Lung (tissue), 12 donors: ENCODE data around the gene STARD4. TPM values are rescaled to one million over a fixed set of nuclear protein-coding genes. Genes with fewer than 3 reads are reported as not detected.

Source experiments
- ATAC-seq: fragments of 200-7000 bp; cut with Tn5 transposase; one replicate; pipeline ENCODE4 v1.9.1; 2020; ENCODE audit warnings: moderate number of reproducible peaks; ENCODE audit not compliant: insufficient read depth, low FRiP score
- DNase-seq, 3 donors: peaks; one replicate each; pipeline ENCODE4 v3.0.0-alpha.2; 2013 to 2017
- H3K27ac ChIP-seq, 2 donors: one replicate each; pipeline ENCODE4 v1.5.1; 2013; ENCODE audit warnings: mild to moderate bottlenecking in 2 of 2, moderate library complexity in 2 of 2, control low read depth in 1 of 2, inconsistent platforms in 1 of 2, low read depth in 1 of 2, low read length in 1 of 2
- H3K27me3 ChIP-seq, 3 donors: one replicate each; pipeline ENCODE4 v1.5.1; 2013; ENCODE audit warnings: low read length in 2 of 3; ENCODE audit not compliant: control insufficient read depth in 3 of 3, insufficient read depth in 3 of 3
- H3K36me3 ChIP-seq, 4 donors: one replicate each; pipeline ENCODE4 v1.5.1; 2013; ENCODE audit warnings: low read length in 4 of 4, mild to moderate bottlenecking in 1 of 4, moderate library complexity in 1 of 4; ENCODE audit not compliant: control insufficient read depth in 4 of 4, insufficient read depth in 4 of 4
- H3K4me1 ChIP-seq, 5 donors: one replicate each; pipeline ENCODE4 v1.5.1; 2013; ENCODE audit warnings: low read length in 5 of 5, mild to moderate bottlenecking in 2 of 5, moderate library complexity in 1 of 5; ENCODE audit not compliant: control insufficient read depth in 5 of 5, insufficient read depth in 5 of 5
- H3K4me3 ChIP-seq: one replicate; pipeline ENCODE4 v1.5.1; 2013; ENCODE audit warnings: mild to moderate bottlenecking, control low read depth, moderate library complexity
- H3K9ac ChIP-seq, 2 donors: one replicate each; pipeline ENCODE4 v1.5.1; 2013; ENCODE audit warnings: low read length in 2 of 2, control low read depth in 1 of 2; ENCODE audit not compliant: insufficient read depth in 1 of 2
- H3K9me3 ChIP-seq, 4 donors: one replicate each; pipeline ENCODE4 v1.5.1; 2013; ENCODE audit warnings: low read length in 3 of 4, mild to moderate bottlenecking in 1 of 4, moderate library complexity in 1 of 4; ENCODE audit not compliant: control insufficient read depth in 4 of 4, insufficient read depth in 3 of 4
- WGBS, 2 donors: extraction: QIAGEN DNeasy Blood & Tissue Kit; methylation state at CpG; one replicate each; pipeline ENCODE4 v1.1.7; 2013; 5-methylcytosine and 5-hydroxymethylcytosine counted together
- polyA plus RNA-seq, 2 donors: library from polyadenylated mRNA; stranded (reverse); fragments of 200-250 nt; gene quantifications; one replicate each; pipeline ENCODE4 v1.2.1, GENCODE V29; 2013
- total RNA-seq, 2 donors: library from RNA; depleted of rRNA in 1 of 2; stranded (reverse); fragments of >200 nt in 1 of 2; gene quantifications; one replicate each; pipeline ENCODE4 v1.2.1, GENCODE V29; 2014 to 2021
- TF ChIP-seq, protein P1 (sequence below): IDR thresholded peaks from 2 replicates; pipeline ENCODE4 v1.5.1; 2012; ENCODE audit warnings: mild to moderate bottlenecking; ENCODE audit errors: control extremely low read depth, extremely low read depth
- donor health status: control.
- donor health status: control.
- donor health status: Bipolar disorder and iron deficiency.
- donor health status: healthy.
- donor health status: DM: yes; HTN: yes; CAD: no.

Gene STARD4
- total and polyA plus RNA-seq, 4 donors: 20.0 to 90.6 (median 35.5) TPM

GRCh38 chr5:111486055-111486454 lies 26.3 kb downstream of the STARD4 start:
- Histone ChIP-seq H3K9ac (no peak overlapping the region), H3K9me3 (peaks cover 0 to 2% (median 0%) of the 10 kb centered on the region in 4 donors), H3K4me1 (peaks cover 0 to 6% (median 0%) of the 10 kb centered on the region in 5 donors), H3K36me3 (no peaks in the 10 kb centered on the region), H3K27ac (no peak overlapping the region), H3K27me3 (no peaks in the 10 kb centered on the region), H3K4me3 (no peak overlapping the region)
- peak in 2 of 3 donors; percentile 40 to 42 for DNase-seq
- no peak for ATAC-seq
- WGBS, 2 donors: 67% methylated on average over 2 of the region's 2 CpGs
- TF ChIP-seq, protein P1, sequence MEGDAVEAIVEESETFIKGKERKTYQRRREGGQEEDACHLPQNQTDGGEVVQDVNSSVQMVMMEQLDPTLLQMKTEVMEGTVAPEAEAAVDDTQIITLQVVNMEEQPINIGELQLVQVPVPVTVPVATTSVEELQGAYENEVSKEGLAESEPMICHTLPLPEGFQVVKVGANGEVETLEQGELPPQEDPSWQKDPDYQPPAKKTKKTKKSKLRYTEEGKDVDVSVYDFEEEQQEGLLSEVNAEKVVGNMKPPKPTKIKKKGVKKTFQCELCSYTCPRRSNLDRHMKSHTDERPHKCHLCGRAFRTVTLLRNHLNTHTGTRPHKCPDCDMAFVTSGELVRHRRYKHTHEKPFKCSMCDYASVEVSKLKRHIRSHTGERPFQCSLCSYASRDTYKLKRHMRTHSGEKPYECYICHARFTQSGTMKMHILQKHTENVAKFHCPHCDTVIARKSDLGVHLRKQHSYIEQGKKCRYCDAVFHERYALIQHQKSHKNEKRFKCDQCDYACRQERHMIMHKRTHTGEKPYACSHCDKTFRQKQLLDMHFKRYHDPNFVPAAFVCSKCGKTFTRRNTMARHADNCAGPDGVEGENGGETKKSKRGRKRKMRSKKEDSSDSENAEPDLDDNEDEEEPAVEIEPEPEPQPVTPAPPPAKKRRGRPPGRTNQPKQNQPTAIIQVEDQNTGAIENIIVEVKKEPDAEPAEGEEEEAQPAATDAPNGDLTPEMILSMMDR: no peak

- no peak overlapping the region for H3K9ac ChIP-seq
- TF ChIP-seq, protein P1: no peak
- H3K27me3 ChIP-seq: no peaks in the 10 kb centered on the region
- ATAC-seq: no peak
- no peak for DNase-seq
- WGBS, 2 donors: 67 to 68% methylated on average over 4 of the region's 4 CpGs
- peaks cover 0 to 2% (median 0%) of the 10 kb centered on the region in 4 donors for H3K9me3 ChIP-seq
- H3K27ac ChIP-seq: no peak overlapping the region
- H3K36me3 ChIP-seq: no peaks in the 10 kb centered on the region
- H3K4me3 ChIP-seq: no peak overlapping the region
- H3K4me1 ChIP-seq: no peaks in the 10 kb centered on the region
Measured at GRCh38 chr5:111480346-111480745, 32.0 kb downstream of the STARD4 start.

DNA sequence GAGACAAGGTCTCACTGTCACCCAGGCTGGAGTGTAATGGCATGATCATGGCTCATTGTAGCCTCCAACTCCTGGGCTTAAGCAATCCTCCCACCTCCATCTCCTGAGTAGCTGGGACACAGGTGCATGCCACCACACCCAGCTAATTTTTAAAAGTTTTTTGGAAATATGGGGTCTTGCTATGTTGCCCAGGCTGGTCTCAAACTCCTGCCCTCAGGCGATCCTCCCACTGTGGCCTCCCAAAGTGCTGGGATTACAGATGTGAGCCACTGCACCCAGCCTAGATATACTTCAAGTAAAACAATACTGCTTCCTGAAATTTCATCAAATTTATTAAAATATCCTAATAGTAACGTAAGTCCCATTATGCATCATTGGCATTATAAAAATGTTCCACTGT lies 33.4 kb downstream of the STARD4 start:
- no peaks in the 10 kb centered on the region for H3K27me3 ChIP-seq
- H3K4me3 ChIP-seq: no peak overlapping the region
- TF ChIP-seq, protein P1: no peak
- H3K36me3 ChIP-seq: no peaks in the 10 kb centered on the region
- ATAC-seq: no peak
- H3K9ac ChIP-seq: no peak overlapping the region
- H3K27ac ChIP-seq: no peak overlapping the region
- peaks cover 0 to 1% (median 0%) of the 10 kb centered on the region in 4 donors for H3K9me3 ChIP-seq
- H3K4me1 ChIP-seq: no peaks in the 10 kb centered on the region
- no peak for DNase-seq
- WGBS, 2 donors: 94 to 95% methylated on average over 2 of the region's 2 CpGs

DNA sequence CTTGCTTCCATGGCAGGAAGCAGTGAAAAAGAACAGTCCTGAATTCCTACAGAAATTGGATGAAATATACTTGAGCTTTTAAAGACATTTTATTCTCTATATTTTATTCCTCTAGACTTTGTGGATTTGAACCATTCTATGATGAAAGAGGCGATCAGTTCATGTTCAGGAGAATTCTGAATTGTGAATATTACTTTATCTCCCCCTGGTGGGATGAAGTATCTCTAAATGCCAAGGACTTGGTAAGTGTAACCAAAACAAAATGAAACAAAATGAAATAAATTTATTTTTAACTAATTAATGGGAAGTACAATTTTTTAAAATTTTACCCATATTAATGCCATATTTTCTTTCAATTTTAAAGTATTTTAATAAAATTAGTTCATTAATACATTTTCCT lies 34.1 kb downstream of the STARD4 start:
- ATAC-seq: no peak
- no peak overlapping the region for H3K27ac ChIP-seq
- H3K36me3 ChIP-seq: no peaks in the 10 kb centered on the region
- WGBS, 2 donors: 84 to 89% methylated on average over 1 of the region's 1 CpG
- TF ChIP-seq, protein P1: no peak
- no peak overlapping the region for H3K9ac ChIP-seq
- no peaks in the 10 kb centered on the region for H3K4me1 ChIP-seq
- peak in 2 of 3 donors; percentile 49 to 68 for DNase-seq
- no peaks in the 10 kb centered on the region for H3K9me3 ChIP-seq
- no peaks in the 10 kb centered on the region for H3K27me3 ChIP-seq
- no peak overlapping the region for H3K4me3 ChIP-seq
